K562 (cell line): ENCODE data around the gene ELOVL2. TPM values are rescaled to one million over a fixed set of nuclear protein-coding genes. Genes with fewer than 3 reads are reported as not detected.
A peak's percentile ranks its signal among the peaks of the same experiment; 100 is the strongest.

ENCODE experiments used
- ATAC-seq: fragments of 200-7000 bp; cut with Tn5 transposase; 3 replicates; pipeline ENCODE4 v1.9.1; 2020; ENCODE audit warnings: moderate library complexity
- BruUV-seq: library from RNA; stranded (reverse); fragments of 400-500 nt; replicated peaks from 2 replicates; lab custom pipeline; 2021; lab: Mats Ljungman, UMichigan
- CTCF ChIA-PET: fragments of 300-600 bp; formaldehyde crosslinking; extraction: SDS; loops from one replicate; lab custom pipeline; 2021; ENCODE audit warnings: low intra/inter-chr PET ratio; lab: Yijun Ruan, JAX
- POLR2A ChIA-PET: fragments of 300-600, 350-650 bp; sonication (Branson Sonifier 250); formaldehyde crosslinking; extraction: SDS; loops from one replicate; lab custom pipeline; 2021; ENCODE audit warnings: antibody characterized with exemption, inconsistent platforms; lab: Yijun Ruan, JAX
- DNase-seq, 4 experiments: peaks; one replicate each; pipeline versions ENCODE4 v3.0.0 to v3.0.0-alpha.2; 2011 to 2018; ENCODE audit warnings: low spot score in 3 of 4, mixed read lengths in 3 of 4; ENCODE audit errors: extremely low read depth in 1 of 4
- FAIRE-seq: peaks from 2 replicates; lab custom pipeline; 2011; peaks lifted over from hg19 to GRCh38; lab: Jason Lieb, UNC
- H2AFZ ChIP-seq: 2 replicates; pipeline ENCODE4 v1.6.0; 2011; ENCODE audit warnings: low read depth, low read length, control low read depth, inconsistent platforms
- H3K27ac ChIP-seq: fragments of 200-600 bp; 3 replicates; pipeline ENCODE4 v1.8.0; 2011; ENCODE audit warnings: low read depth, mild to moderate bottlenecking, control low read depth, inconsistent platforms, low read length, moderate library complexity, mixed read lengths; ENCODE audit errors: extremely low read depth
- H3K27me3 ChIP-seq, 2 experiments: fragments of 300-600 bp in 1 of 2; 2 replicates in 1 of 2; 3 replicates in 1 of 2; pipeline versions ENCODE4 v1.6.0 to v1.8.0; 2011; ENCODE audit warnings: inconsistent platforms in 2 of 2, low read length in 2 of 2, mild to moderate bottlenecking in 1 of 2, mixed read lengths in 1 of 2, moderate library complexity in 1 of 2; ENCODE audit not compliant: control insufficient read depth in 2 of 2, insufficient read depth in 2 of 2
- H3K36me3 ChIP-seq: fragments of 300-600 bp; 3 replicates; pipeline ENCODE4 v1.8.0; 2011; ENCODE audit warnings: mild to moderate bottlenecking, low read length, inconsistent platforms; ENCODE audit not compliant: control insufficient read depth, insufficient read depth
- H3K4me1 ChIP-seq, 2 experiments: fragments of 200-600 bp in 1 of 2; replicated peaks in 1 of 2; 2 replicates in 1 of 2; 3 replicates in 1 of 2; pipeline versions ENCODE4 v1.5.1 to v1.8.0; 2011; ENCODE audit warnings: inconsistent platforms in 2 of 2, low read length in 2 of 2, mild to moderate bottlenecking in 1 of 2, mixed read lengths in 1 of 2, moderate library complexity in 1 of 2; ENCODE audit not compliant: control insufficient read depth in 2 of 2, insufficient read depth in 2 of 2
- H3K4me2 ChIP-seq: 2 replicates; pipeline ENCODE4 v1.6.1; 2011; ENCODE audit warnings: low read length, control low read depth, inconsistent platforms, mixed read lengths; ENCODE audit not compliant: insufficient read depth
- H3K4me3 ChIP-seq: fragments of 200-600 bp; sonication (generic), shearing (Covaris generic); 2 replicates; pipeline ENCODE4 v1.5.1; 2016; ENCODE audit warnings: control low read depth, inconsistent platforms
- H3K79me2 ChIP-seq: fragments of 200-600 bp; 3 replicates; pipeline ENCODE4 v1.8.0; 2011; ENCODE audit warnings: low read length, inconsistent platforms; ENCODE audit not compliant: control insufficient read depth, insufficient read depth
- H3K9ac ChIP-seq, 2 experiments: 2 replicates each; pipeline versions ENCODE4 v1.6.0 to v1.6.1; 2011; ENCODE audit warnings: low read depth in 2 of 2, low read length in 2 of 2, control low read depth in 1 of 2, inconsistent platforms in 1 of 2, mild to moderate bottlenecking in 1 of 2, mixed read lengths in 1 of 2; ENCODE audit not compliant: insufficient read depth in 1 of 2
- H3K9me1 ChIP-seq: one replicate; pipeline ENCODE4 v1.6.0; 2011; ENCODE audit warnings: inconsistent platforms, mild to moderate bottlenecking, low read length, moderate library complexity; ENCODE audit not compliant: control insufficient read depth, insufficient read depth
- H3K9me3 ChIP-seq: replicated peaks from 2 replicates; pipeline ENCODE4 v1.5.1; 2011; ENCODE audit warnings: low read depth, low read length, inconsistent platforms; ENCODE audit not compliant: control insufficient read depth, insufficient read depth
- H4K20me1 ChIP-seq: replicated peaks from 2 replicates; pipeline ENCODE4 v1.6.1; 2011; ENCODE audit warnings: low read length, inconsistent platforms, mixed read lengths; ENCODE audit not compliant: control insufficient read depth, insufficient read depth
- ARID1B ChIP-seq: fragments of 450-650 bp; IDR thresholded peaks from 2 replicates; pipeline ENCODE4 v1.6.1; 2016; ENCODE audit warnings: antibody characterized with exemption, mild to moderate bottlenecking, inconsistent platforms
- CBFA2T3 ChIP-seq: fragments of 450-650 bp; IDR thresholded peaks from 2 replicates; pipeline ENCODE4 v1.6.1; 2017
- DMBX1 ChIP-seq: fragments of 250-450 bp; sonication (Bioruptor Pico); IDR thresholded peaks from 2 replicates; pipeline ENCODE4 v1.8.0; 2022; ENCODE audit warnings: inconsistent platforms, mild to moderate bottlenecking, moderate library complexity, borderline replicate concordance
- FOSL1 ChIP-seq: fragments of 200-800 bp; sonication (Bioruptor generic); conservative IDR thresholded peaks from 2 replicates; pipeline ENCODE4 v1.6.1; 2016; ENCODE audit warnings: missing genetic modification characterization, missing compliant biosample characterization
- FOXA3 ChIP-seq, 2 experiments: fragments of 450-650 bp in 1 of 2; sonication (generic) in 1 of 2; formaldehyde crosslinking; IDR thresholded peaks in 1 of 2; conservative IDR thresholded peaks in 1 of 2; 2 replicates each; pipeline versions ENCODE4 v1.4.0 to v1.8.0; 2020 to 2022; ENCODE audit warnings: mild to moderate bottlenecking in 2 of 2, missing genetic modification reagents in 1 of 2
- GTF2B ChIP-seq: IDR thresholded peaks from 2 replicates; pipeline ENCODE4 v1.6.1; 2011; ENCODE audit not compliant: insufficient read length; ENCODE audit errors: extremely low read depth
- HLTF ChIP-seq: fragments of 450-650 bp; IDR thresholded peaks from 2 replicates; pipeline ENCODE4 v1.6.1; 2016
- HMBOX1 ChIP-seq: sonication (generic); IDR thresholded peaks from 2 replicates; pipeline ENCODE4 v1.6.1; 2016
- KAT2B ChIP-seq: IDR thresholded peaks from one replicate; pipeline ENCODE4 v1.6.1; 2012; ENCODE audit warnings: low read depth, mild to moderate bottlenecking, control low read depth, inconsistent platforms, low read length, moderate library complexity
- MTA2 ChIP-seq: fragments of 450-650 bp; IDR thresholded peaks from 2 replicates; pipeline ENCODE4 v1.6.1; 2016; ENCODE audit warnings: low read depth
- TAL1 ChIP-seq: fragments of 450-650 bp; IDR thresholded peaks from 2 replicates; pipeline ENCODE4 v1.6.1; 2016; ENCODE audit warnings: mild to moderate bottlenecking
- TBL1XR1 ChIP-seq, 2 experiments: IDR thresholded peaks; 2 replicates each; pipeline ENCODE4 v1.6.1; 2012; ENCODE audit warnings: improper control_type of control experiment in 2 of 2, low read length in 2 of 2, mild to moderate bottlenecking in 1 of 2
- TCF3 ChIP-seq: sonication (generic); formaldehyde crosslinking; IDR thresholded peaks from 2 replicates; pipeline ENCODE4 v1.4.0; 2020; ENCODE audit warnings: mild to moderate bottlenecking, missing genetic modification reagents
- TFE3 ChIP-seq: fragments of 450-650 bp; formaldehyde crosslinking; IDR thresholded peaks from 2 replicates; pipeline ENCODE4 v1.4.0; 2020; ENCODE audit warnings: mild to moderate bottlenecking, mixed read lengths
- ZNF184 ChIP-seq: sonication (generic); formaldehyde crosslinking; IDR thresholded peaks from 2 replicates; pipeline ENCODE4 v1.5.0; 2020; ENCODE audit warnings: missing genetic modification reagents
- ZNF785 ChIP-seq: fragments of 250-450 bp; sonication (Bioruptor Pico); IDR thresholded peaks from 2 replicates; pipeline ENCODE4 v1.4.0; 2020; ENCODE audit warnings: mild to moderate bottlenecking
- WGBS: fragments of 100-300 bp; shearing (Covaris generic); methylation state at CpG from one replicate; pipeline ENCODE4 v1.1.6; 2016; ENCODE audit warnings: low coverage, mixed read lengths; ENCODE audit not compliant: insufficient coverage; ENCODE audit errors: missing lambda C conversion rate; 5-methylcytosine and 5-hydroxymethylcytosine counted together
- in situ Hi-C: fragments of 300-500 bp; cut with MboI; formaldehyde crosslinking; loops from 4 replicates; pipeline ENCODE4 v1.15.0; 2018; ENCODE audit warnings: inconsistent platforms, mixed read lengths
- intact Hi-C: fragments of 100-400 bp; cut with micrococcal nuclease; formaldehyde crosslinking; loops from 2 replicates; pipeline ENCODE4 v1.14.2; 2022
- polyA plus RNA-seq, 8 experiments: library from polyadenylated mRNA; depleted of rRNA in 4 of 8; stranded (reverse) in 5 of 8; unstranded in 3 of 8; fragments of >200 nt; fragmentation: Nextera tagmentation in 2 of 8; fragmentation: Illumina TruSeq in 1 of 8; extraction: Ambion mirVana in 2 of 8; extraction: Trizol in 1 of 8; gene quantifications; 2 replicates each; pipeline versions ENCODE4 v1.2.1 to v1.2.3, GENCODE V29; 2011 to 2014; ENCODE audit warnings: inconsistent platforms in 1 of 8, missing spikeins in 1 of 8
- total RNA-seq, 7 experiments: library from RNA; depleted of rRNA in 6 of 7; stranded (reverse); fragments of >200 nt in 6 of 7; fragmentation: Illumina TruSeq in 2 of 7; extraction: Trizol in 2 of 7; gene quantifications; 2 replicates each; pipeline versions ENCODE4 v1.2.1 to v1.2.3, GENCODE V29; 2011 to 2021; ENCODE audit warnings: low replicate concordance in 1 of 7
- TF ChIP-seq, protein P1 (sequence below): fragments of 250-450 bp; sonication (Bioruptor Pico); IDR thresholded peaks from 2 replicates; pipeline ENCODE4 v1.8.0; 2021; ENCODE audit warnings: moderate library complexity, mild to moderate bottlenecking, inconsistent platforms

ELOVL2 gene
- total and polyA plus RNA-seq, 9 of the 15 experiments (the other 6 are each of a cell fraction or from before 2014, with no cell fraction given) = 0.05 to 0.96 (median 0.31) TPM

DNA sequence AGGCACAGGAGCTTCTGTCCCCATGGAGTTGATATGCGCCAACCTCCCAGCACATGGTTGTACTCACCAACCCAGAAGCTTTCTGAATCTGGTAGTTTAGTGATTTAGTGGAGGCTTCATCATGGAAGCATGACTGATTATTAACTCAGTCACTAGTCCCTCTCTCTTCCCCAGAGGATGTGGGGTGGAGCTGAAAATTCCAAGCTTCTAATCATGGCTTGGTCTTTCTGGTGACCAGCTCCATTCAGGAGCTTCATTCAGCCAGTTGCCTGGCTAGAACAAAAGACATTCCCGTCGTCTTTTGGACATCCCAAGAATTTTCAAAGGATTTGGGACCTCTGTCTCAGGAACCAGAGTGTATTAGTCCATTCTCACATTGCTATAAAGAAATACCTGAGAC is 36.2 kb upstream of the ELOVL2 start (continued):
- TF ChIP-seq DMBX1 = no peak
- TF ChIP-seq, protein P1, sequence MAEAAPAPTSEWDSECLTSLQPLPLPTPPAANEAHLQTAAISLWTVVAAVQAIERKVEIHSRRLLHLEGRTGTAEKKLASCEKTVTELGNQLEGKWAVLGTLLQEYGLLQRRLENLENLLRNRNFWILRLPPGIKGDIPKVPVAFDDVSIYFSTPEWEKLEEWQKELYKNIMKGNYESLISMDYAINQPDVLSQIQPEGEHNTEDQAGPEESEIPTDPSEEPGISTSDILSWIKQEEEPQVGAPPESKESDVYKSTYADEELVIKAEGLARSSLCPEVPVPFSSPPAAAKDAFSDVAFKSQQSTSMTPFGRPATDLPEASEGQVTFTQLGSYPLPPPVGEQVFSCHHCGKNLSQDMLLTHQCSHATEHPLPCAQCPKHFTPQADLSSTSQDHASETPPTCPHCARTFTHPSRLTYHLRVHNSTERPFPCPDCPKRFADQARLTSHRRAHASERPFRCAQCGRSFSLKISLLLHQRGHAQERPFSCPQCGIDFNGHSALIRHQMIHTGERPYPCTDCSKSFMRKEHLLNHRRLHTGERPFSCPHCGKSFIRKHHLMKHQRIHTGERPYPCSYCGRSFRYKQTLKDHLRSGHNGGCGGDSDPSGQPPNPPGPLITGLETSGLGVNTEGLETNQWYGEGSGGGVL (CRISPR knock-in tag) = no peak
- TF ChIP-seq FOXA3 (CRISPR knock-in tag; conservative IDR thresholded peaks at IDR 0.05 in 1 of 2, IDR thresholded peaks at IDR 0.05 in 1 of 2) = no peak
- TF ChIP-seq ZNF785 (CRISPR knock-in tag) = no peak
- TF ChIP-seq, all 486 proteins: peak for 0

DNA sequence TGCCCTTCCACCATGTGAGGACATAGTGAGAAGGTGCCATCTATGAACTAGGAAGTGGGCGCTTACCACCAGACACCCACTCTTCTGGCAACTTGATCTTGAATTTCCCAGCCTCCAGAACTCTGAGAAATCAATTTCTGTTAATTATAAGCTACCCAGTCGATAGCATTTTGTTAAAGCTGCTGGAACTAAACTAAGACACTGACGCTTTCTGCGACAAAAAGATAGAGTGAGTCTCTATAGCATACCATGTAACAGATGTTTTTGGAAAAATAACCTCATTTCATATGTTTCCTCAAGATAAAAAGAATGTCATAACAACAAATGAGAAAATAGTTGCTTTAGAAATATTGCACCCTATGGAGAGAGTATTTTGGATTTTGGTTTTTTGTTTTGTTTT is 34.2 kb upstream of the ELOVL2 start:
- ChIA-PET CTCF (no interaction called here), POLR2A (no interaction called here)
- Histone ChIP-seq H3K36me3 (no peaks in the 10 kb centered on the region), H3K4me3 (no peak overlapping the region), H3K27me3 (no peaks in the 10 kb centered on the region), H3K9me1 (no peaks in the 10 kb centered on the region), H3K9ac (no peak overlapping the region), H3K4me1 (no peaks in the 10 kb centered on the region; a peak in 1 of 5 replicates), H3K9me3 (no peaks in the 10 kb centered on the region), H3K79me2 (no peaks in the 10 kb centered on the region), H3K4me2 (peak overlapping the region; percentile 26), H4K20me1 (no peaks in the 10 kb centered on the region), H2AFZ (peak overlapping the region; percentile 68), H3K27ac (no peak overlapping the region)
- WGBS = 26% methylated on average over 4 of the region's 4 CpGs
- DNase-seq (no peak), FAIRE-seq (no peak), ATAC-seq (peak; percentile 33)
- intact Hi-C loops = no loop called here
- no TSS peak for BruUV-seq
- in situ Hi-C loops = no loop called here
- TF ChIP-seq GTF2B (no peak), TCF3 (peak; percentile 64), TAL1 (peak; percentile 52; the same call in 1 of the 2 replicates), ZNF184 (CRISPR knock-in tag) (no peak), HLTF (no peak), FOSL1 (tag) (no peak), HMBOX1 (no peak), KAT2B (no peak), MTA2 (0 out of 2 replicates have a peak, but pooled peaks have one; percentile 12), TFE3 (CRISPR knock-in tag) (no peak), TBL1XR1 (IDR thresholded peaks at IDR 0.05; ENCODE audit: low read length in 2 of 2) (no peak), ARID1B (peak; percentile 45; the same call in 1 of the 2 replicates), CBFA2T3 (peak; percentile 56)
